HepG2 (cell line): ENCODE measurements around the gene GBA2. TPM values are rescaled to one million over a fixed set of nuclear protein-coding genes. Genes with fewer than 3 reads are reported as not detected.

ENCODE experiments used
- AGO2 ChIP-seq: fragments of 200-400 bp; formaldehyde crosslinking; optimal IDR thresholded peaks from 2 replicates; pipeline ENCODE3; 2017; ENCODE audit warnings: mild to moderate bottlenecking, low read depth, low read length, moderate library complexity
- CTCF ChIP-seq: sonication (generic); formaldehyde crosslinking; IDR thresholded peaks from 2 replicates; pipeline ENCODE4 v1.5.0; 2020; ENCODE audit warnings: mild to moderate bottlenecking, missing genetic modification reagents, moderate library complexity
- NONO ChIP-seq, 2 experiments: fragments of 450-650 bp in 1 of 2; sonication (generic) in 1 of 2; formaldehyde crosslinking in 1 of 2; IDR thresholded peaks in 1 of 2; conservative IDR thresholded peaks in 1 of 2; 2 replicates each; pipeline versions ENCODE4 v1.6.1 to v1.8.0; 2017 to 2022; ENCODE audit warnings: mild to moderate bottlenecking in 1 of 2, missing genetic modification reagents in 1 of 2, moderate library complexity in 1 of 2
- RAD21 ChIP-seq: fragments of 450-650 bp; formaldehyde crosslinking; IDR thresholded peaks from 2 replicates; pipeline ENCODE4 v1.5.0; 2020; ENCODE audit warnings: mild to moderate bottlenecking
- RXRB ChIP-seq: IDR thresholded peaks from 2 replicates; pipeline ENCODE4 v1.6.1; 2016; ENCODE audit warnings: borderline replicate concordance, missing genetic modification reagents, missing compliant biosample characterization
- SMC3 ChIP-seq: IDR thresholded peaks from 2 replicates; pipeline ENCODE4 v1.6.1; 2011; ENCODE audit warnings: low read length, improper control_type of control experiment
- ZNF567 ChIP-seq: sonication (generic); formaldehyde crosslinking; IDR thresholded peaks from 2 replicates; pipeline ENCODE4 v1.8.1; 2023; ENCODE audit warnings: mild to moderate bottlenecking, missing genetic modification reagents, borderline replicate concordance
- ZNF639 ChIP-seq: conservative IDR thresholded peaks from 2 replicates; pipeline ENCODE4 v1.6.1; 2018; ENCODE audit warnings: missing genetic modification reagents
- ZNF687 ChIP-seq: sonication (generic); formaldehyde crosslinking; IDR thresholded peaks from 2 replicates; pipeline ENCODE4 v1.5.1; 2020; ENCODE audit warnings: mild to moderate bottlenecking, missing genetic modification reagents, moderate library complexity
- ZNF790 ChIP-seq: sonication (generic); formaldehyde crosslinking; IDR thresholded peaks from 2 replicates; pipeline ENCODE4 v1.8.0; 2022; ENCODE audit warnings: missing genetic modification reagents, mild to moderate bottlenecking, borderline replicate concordance
- polyA plus RNA-seq, 8 experiments: library from polyadenylated mRNA; depleted of rRNA in 3 of 8; stranded (reverse) in 7 of 8; unstranded in 1 of 8; fragments of >200 nt; fragmentation: Illumina TruSeq in 4 of 8; extraction: Trizol in 4 of 8; gene quantifications; 2 replicates each; pipeline versions ENCODE4 v1.2.1 to v1.2.3, GENCODE V29; 2011 to 2016; ENCODE audit warnings: low read depth in 4 of 8, missing spikeins in 1 of 8, mixed read lengths in 1 of 8; ENCODE audit not compliant: insufficient read depth in 1 of 8
- total RNA-seq, 5 experiments: library from RNA; depleted of rRNA; stranded (reverse); fragments of >200 nt; fragmentation: Illumina TruSeq; extraction: Trizol; gene quantifications; 2 replicates each; pipeline ENCODE4 v1.2.3, GENCODE V29; 2016; ENCODE audit warnings: low read depth in 1 of 5

GBA2 gene
- total and polyA plus RNA-seq, 2 of the 13 experiments (the other 11 are each of a cell fraction or from before 2014, with no cell fraction given) = 37.5 to 86.1 TPM

- TF ChIP-seq CTCF (CRISPR knock-in tag) (peak; percentile 94), ZNF567 (CRISPR knock-in tag) (0 out of 2 replicates have a peak, but pooled peaks have one; percentile 60), AGO2 (no peak), RXRB (CRISPR knock-in tag) (peak; percentile 37; the same call in 1 of the 2 replicates), RAD21 (CRISPR knock-in tag) (peak; percentile 82), SMC3 (peak; percentile 85), NONO (IDR thresholded peaks at IDR 0.05) (no peak), NONO (CRISPR knock-in tag; conservative IDR thresholded peaks at IDR 0.05) (0 out of 2 replicates have a peak, but pooled peaks have one; percentile 22), ZNF639 (CRISPR knock-in tag) (no peak), ZNF790 (CRISPR knock-in tag) (no peak), ZNF687 (peak; percentile 34)
- TF ChIP-seq, all 625 proteins: peak for 22
Measured at GRCh38 chr9:35790385-35791296, 41.6 kb upstream of the GBA2 start (continued).
